GM12892 (cell line): ENCODE data around the gene ARPP19.

Experiments used
- POLR2A ChIP-seq: IDR thresholded peaks from 2 replicates; pipeline ENCODE4 v1.6.1; 2011; ENCODE audit warnings: low read depth, low read length, control low read depth
- POLR2AphosphoS5 ChIP-seq: IDR thresholded peaks from 2 replicates; pipeline ENCODE4 v1.6.1; 2011; ENCODE audit warnings: low read depth, low read length, control low read depth
- TAF1 ChIP-seq: IDR thresholded peaks from 2 replicates; pipeline ENCODE4 v1.6.1; 2011; ENCODE audit warnings: low read depth, mild to moderate bottlenecking, control low read depth, low read length, borderline replicate concordance

- TF ChIP-seq POLR2A (no peak; the same call in 1 of the 2 replicates), TAF1 (no peak), POLR2AphosphoS5 (peak; percentile 70)
Measured at GRCh38 chr15:52546031-52546751, 22.6 kb downstream of the ARPP19 start.
